Gastrocnemius medialis (tissue), 4 donors: ENCODE data around the gene TRPM4. TPM values are rescaled to one million over a fixed set of nuclear protein-coding genes. Genes with fewer than 3 reads are reported as not detected.

Experiments
- ATAC-seq, 2 donors: fragments of 150-250 bp; one replicate each; pipeline ENCODE4 v1.9.1; 2016
- DNase-seq, 2 donors: peaks; one replicate each; pipeline ENCODE4 v3.0.0-alpha.2; 2019
- H3K27ac ChIP-seq, 4 donors: fragments of 200-600 bp; sonication (generic); 1 replicate in 1 of 4; 2 replicates in 3 of 4; pipeline ENCODE4 v1.5.1; 2016 to 2018; ENCODE audit warnings: mild to moderate bottlenecking in 2 of 4, moderate library complexity in 1 of 4
- H3K27me3 ChIP-seq, 3 donors: fragments of 200-600 bp; sonication (generic) in 2 of 3; 1 replicate in 1 of 3; 2 replicates in 2 of 3; pipeline versions ENCODE4 v1.5.1 to v1.6.0; 2016 to 2019; ENCODE audit warnings: mild to moderate bottlenecking in 1 of 3, moderate library complexity in 1 of 3
- H3K36me3 ChIP-seq, 2 donors: fragments of 200-600 bp; sonication (generic) in 1 of 2; one replicate each; pipeline ENCODE4 v1.5.1; 2017 to 2018
- H3K4me1 ChIP-seq, 2 donors: fragments of 200-600 bp; sonication (generic) in 1 of 2; one replicate each; pipeline ENCODE4 v1.5.1; 2016 to 2017; ENCODE audit warnings: mild to moderate bottlenecking in 2 of 2
- H3K4me3 ChIP-seq, 4 donors: fragments of 200-600 bp; sonication (generic) in 3 of 4; 1 replicate in 1 of 4; 2 replicates in 3 of 4; pipeline ENCODE4 v1.5.1; 2016 to 2019; ENCODE audit warnings: mild to moderate bottlenecking in 2 of 4
- H3K9me3 ChIP-seq, 3 donors: fragments of 200-600 bp; sonication (generic) in 2 of 3; 1 replicate in 1 of 3; 2 replicates in 2 of 3; pipeline ENCODE4 v1.5.1; 2016 to 2019
- POLR2A ChIP-seq, 2 donors: fragments of 450-650 bp; IDR thresholded peaks; one replicate each; pipeline ENCODE4 v1.6.1; 2017; ENCODE audit warnings: antibody characterized with exemption in 2 of 2, mild to moderate bottlenecking in 2 of 2, moderate library complexity in 2 of 2
- in situ Hi-C, 4 donors: fragments of 200-750 bp; cut with MboI; loops; one replicate each; pipeline versions ENCODE4 v1.15.0 to v1.8.0; 2017; ENCODE audit warnings: low sequenced_read_pairs in 4 of 4
- intact Hi-C: fragments of 100-400 bp; cut with DNase I; formaldehyde crosslinking; loops from one replicate; pipeline ENCODE4 v1.15.1; 2023; ENCODE audit warnings: low total_unique reads
- total RNA-seq, 4 donors: library from RNA; depleted of rRNA; stranded (reverse); fragments of >200 nt; gene quantifications; one replicate each; pipeline versions ENCODE4 v1.1.0 to v1.2.3, GENCODE V29; 2016
- TF ChIP-seq, protein P1 (sequence below), 5 experiments: fragments of 450-650 bp in 3 of 5; fragments of 200-600 bp in 2 of 5; sonication (generic) in 2 of 5; IDR thresholded peaks in 4 of 5; conservative IDR thresholded peaks in 1 of 5; 1 replicate in 4 of 5; 2 replicates in 1 of 5; pipeline ENCODE4 v1.5.1; 2016 to 2019; ENCODE audit warnings: antibody characterized with exemption in 5 of 5, mild to moderate bottlenecking in 3 of 5, moderate library complexity in 3 of 5

TRPM4 gene
- total RNA-seq, 4 donors from 2014 or later, result 10.4 to 11.5 (median 11.3) TPM

GRCh38 chr19:49224879-49225278 lies 67.3 kb downstream of the TRPM4 start:
- intact Hi-C loops, result no loop called here
- Histone ChIP-seq H3K9me3 (no peaks in the 10 kb centered on the region), H3K27me3 (no peaks in the 10 kb centered on the region), H3K4me3 (no peak overlapping the region), H3K27ac (no peak overlapping the region), H3K36me3 (no peaks in the 10 kb centered on the region), H3K4me1 (no peaks in the 10 kb centered on the region)
- ATAC-seq (peak; percentile 29 to 46), DNase-seq (peak in 1 of 2 donors; percentile 30)
- in situ Hi-C loops, result loop anchor here in 1 of 4 donors (10.0 kb wide), 1 partner anchor 220 kb away; the partner anchor contains the start of gene SLC17A7
- no peak for TF ChIP-seq POLR2A (IDR thresholded peaks at IDR 0.05)
- TF ChIP-seq, protein P1, sequence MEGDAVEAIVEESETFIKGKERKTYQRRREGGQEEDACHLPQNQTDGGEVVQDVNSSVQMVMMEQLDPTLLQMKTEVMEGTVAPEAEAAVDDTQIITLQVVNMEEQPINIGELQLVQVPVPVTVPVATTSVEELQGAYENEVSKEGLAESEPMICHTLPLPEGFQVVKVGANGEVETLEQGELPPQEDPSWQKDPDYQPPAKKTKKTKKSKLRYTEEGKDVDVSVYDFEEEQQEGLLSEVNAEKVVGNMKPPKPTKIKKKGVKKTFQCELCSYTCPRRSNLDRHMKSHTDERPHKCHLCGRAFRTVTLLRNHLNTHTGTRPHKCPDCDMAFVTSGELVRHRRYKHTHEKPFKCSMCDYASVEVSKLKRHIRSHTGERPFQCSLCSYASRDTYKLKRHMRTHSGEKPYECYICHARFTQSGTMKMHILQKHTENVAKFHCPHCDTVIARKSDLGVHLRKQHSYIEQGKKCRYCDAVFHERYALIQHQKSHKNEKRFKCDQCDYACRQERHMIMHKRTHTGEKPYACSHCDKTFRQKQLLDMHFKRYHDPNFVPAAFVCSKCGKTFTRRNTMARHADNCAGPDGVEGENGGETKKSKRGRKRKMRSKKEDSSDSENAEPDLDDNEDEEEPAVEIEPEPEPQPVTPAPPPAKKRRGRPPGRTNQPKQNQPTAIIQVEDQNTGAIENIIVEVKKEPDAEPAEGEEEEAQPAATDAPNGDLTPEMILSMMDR (IDR thresholded peaks at IDR 0.05 in 4 of 5, conservative IDR thresholded peaks at IDR 0.05 in 1 of 5), result peak in 4 of 5 experiments; percentile 37 to 47 (median 45)

GRCh38 chr19:49229416-49229815 lies 71.8 kb downstream of the TRPM4 start:
- TF ChIP-seq POLR2A (IDR thresholded peaks at IDR 0.05), result no peak
- TF ChIP-seq, protein P1 (IDR thresholded peaks at IDR 0.05 in 4 of 5, conservative IDR thresholded peaks at IDR 0.05 in 1 of 5), result no peak
- in situ Hi-C loops (loop anchor here in 1 of 4 donors (10.0 kb wide), 1 partner anchor 215 kb away; the partner anchor contains the start of gene SLC17A7), intact Hi-C loops (no loop called here)
- no peak for ATAC-seq
- H3K9me3 ChIP-seq, result no peaks in the 10 kb centered on the region
- no peaks in the 10 kb centered on the region for H3K27me3 ChIP-seq
- H3K27ac ChIP-seq, result no peak overlapping the region
- no peak for DNase-seq
- H3K4me1 ChIP-seq, result no peaks in the 10 kb centered on the region
- no peaks in the 10 kb centered on the region for H3K36me3 ChIP-seq
- H3K4me3 ChIP-seq, result no peak overlapping the region

- no peak for ATAC-seq
- H3K27me3 ChIP-seq, result no peaks in the 10 kb centered on the region
- H3K27ac ChIP-seq, result no peak overlapping the region
- no peaks in the 10 kb centered on the region for H3K36me3 ChIP-seq
- no peak for TF ChIP-seq POLR2A (IDR thresholded peaks at IDR 0.05)
- TF ChIP-seq, protein P1 (IDR thresholded peaks at IDR 0.05 in 4 of 5, conservative IDR thresholded peaks at IDR 0.05 in 1 of 5), result no peak
- no peak for DNase-seq
- no peaks in the 10 kb centered on the region for H3K9me3 ChIP-seq
- intact Hi-C loops, result no loop called here
- no peak overlapping the region for H3K4me3 ChIP-seq
- no peaks in the 10 kb centered on the region for H3K4me1 ChIP-seq
- in situ Hi-C loops, result no loop called here
These were observed 73.8 kb downstream of the TRPM4 start for GRCh38 chr19:49231389-49231788.

GRCh38 chr19:49231804-49232203 lies 74.2 kb downstream of the TRPM4 start:
- no peak for DNase-seq
- in situ Hi-C loops, result no loop called here

More at GRCh38 chr19:49231804-49232203, 74.2 kb downstream of the TRPM4 start:
- no peaks in the 10 kb centered on the region for H3K27me3 ChIP-seq
- TF ChIP-seq, protein P1 (IDR thresholded peaks at IDR 0.05 in 4 of 5, conservative IDR thresholded peaks at IDR 0.05 in 1 of 5), result no peak
- no peak for TF ChIP-seq POLR2A (IDR thresholded peaks at IDR 0.05)
- H3K27ac ChIP-seq, result no peak overlapping the region
- H3K4me3 ChIP-seq, result no peak overlapping the region
- H3K9me3 ChIP-seq, result no peaks in the 10 kb centered on the region
- ATAC-seq, result no peak
- H3K4me1 ChIP-seq, result no peaks in the 10 kb centered on the region
- intact Hi-C loops, result no loop called here
- no peaks in the 10 kb centered on the region for H3K36me3 ChIP-seq
